Urothelium cell line (cell line): ENCODE results near the gene DDX41.
A peak's percentile ranks its signal among the peaks of the same experiment; 100 is the strongest.
"Not testable (repeated sequence)": the region's sequence is repeated elsewhere in the genome, so short reads cannot be mapped to it uniquely, and the experiment has no call there.

Experiments used
- DNase-seq: peaks from one replicate; pipeline ENCODE4 v3.0.0; 2011; ENCODE audit warnings: low spot score, mixed read lengths
- FAIRE-seq: peaks from 2 replicates; lab custom pipeline; 2011; peaks lifted over from hg19 to GRCh38; lab: Jason Lieb, UNC

Gene DDX41

GRCh38 chr5:177537389-177538361 lies 20.9 kb upstream of the DDX41 start:
- DNase-seq (peak; percentile 43), FAIRE-seq (no peak)

GRCh38 chr5:177536386-177536785 lies 19.6 kb upstream of the DDX41 start:
- no peak for FAIRE-seq
- DNase-seq, result no peak

- no peak for DNase-seq
- FAIRE-seq, result no peak
Observed at GRCh38 chr5:177535125-177535524, 18.4 kb upstream of the DDX41 start.

GRCh38 chr5:177534433-177534832 lies 17.7 kb upstream of the DDX41 start:
- not testable (repeated sequence) for FAIRE-seq, DNase-seq

GRCh38 chr5:177531209-177531940 lies 14.6 kb upstream of the DDX41 start:
- FAIRE-seq (no peak), DNase-seq (no peak)

GRCh38 chr5:177530638-177531037 lies 13.9 kb upstream of the DDX41 start:
- FAIRE-seq (no peak), DNase-seq (no peak)

- no peak for DNase-seq
- peak; percentile 9 for FAIRE-seq
Observed at GRCh38 chr5:177529247-177530203, 12.8 kb upstream of the DDX41 start.

- FAIRE-seq (no peak), DNase-seq (no peak)
Observed at GRCh38 chr5:177528631-177529030, 11.9 kb upstream of the DDX41 start.

- no peak for DNase-seq
- no peak for FAIRE-seq
Observed at GRCh38 chr5:177527595-177527994, 10.8 kb upstream of the DDX41 start.

- no peak for DNase-seq
- FAIRE-seq, result no peak
Observed at GRCh38 chr5:177526791-177527190, 10.0 kb upstream of the DDX41 start.

- FAIRE-seq (no peak), DNase-seq (no peak)
Observed at GRCh38 chr5:177526191-177526590, 9.4 kb upstream of the DDX41 start.

- DNase-seq, result no peak
- FAIRE-seq, result no peak
Observed at GRCh38 chr5:177524941-177525655, 8.3 kb upstream of the DDX41 start.

- FAIRE-seq (no peak), DNase-seq (no peak)
Observed at GRCh38 chr5:177524539-177524900, 7.8 kb upstream of the DDX41 start.

- DNase-seq (no peak), FAIRE-seq (no peak)
Observed at GRCh38 chr5:177523711-177524538, 7.2 kb upstream of the DDX41 start.

- FAIRE-seq (no peak), DNase-seq (no peak)
Observed at GRCh38 chr5:177520916-177521513, 4.3 kb upstream of the DDX41 start.

- FAIRE-seq (no peak), DNase-seq (no peak)
Observed at GRCh38 chr5:177520271-177520670, 3.5 kb upstream of the DDX41 start.

- no peak for FAIRE-seq
- DNase-seq, result no peak
Observed at GRCh38 chr5:177519463-177520235, 2.9 kb upstream of the DDX41 start.

- no peak for DNase-seq
- no peak for FAIRE-seq
Observed at GRCh38 chr5:177515580-177515979, 1.2 kb downstream of the DDX41 start.
